Measurements from ENCODE around the gene IL1RL2. TPM values are rescaled to one million over a fixed set of nuclear protein-coding genes. Genes with fewer than 3 reads are reported as not detected.

IL1RL2 gene
- total and polyA plus RNA-seq, 2 of the 8 experiments (the other 6 are each of a cell fraction or from before 2014, with no cell fraction given): not detected

DNA sequence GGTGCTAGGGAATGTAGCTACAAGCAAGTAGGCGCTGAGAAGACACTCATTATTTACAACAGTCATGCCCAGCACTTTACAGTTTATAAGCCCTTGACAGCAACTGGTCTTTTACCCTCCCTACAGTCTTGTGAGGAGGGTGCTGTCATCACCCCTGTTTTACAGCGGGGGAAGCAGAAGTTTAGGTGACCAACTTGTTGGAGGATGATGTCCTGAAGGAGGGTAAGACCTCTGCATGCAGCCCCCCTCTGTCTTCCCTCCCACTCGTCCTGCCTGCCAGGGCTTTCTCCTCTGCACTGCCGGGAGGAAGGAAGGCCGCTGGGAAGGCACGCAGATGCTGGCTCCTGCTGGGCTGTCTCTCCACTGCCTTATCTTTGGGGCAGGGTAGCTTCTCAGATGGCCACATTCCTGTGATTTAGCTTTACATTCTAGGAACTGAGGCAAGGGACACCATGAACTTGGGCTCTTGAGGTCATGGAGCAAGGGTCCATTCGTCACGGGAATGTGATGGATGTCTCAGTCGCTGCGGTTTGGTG, 43.3 kb upstream of the IL1RL2 start:
- no peak overlapping the region for H4K91ac ChIP-seq (replicated peaks; ENCODE audit: insufficient read length, low read length)
- CTCF ChIA-PET (ENCODE audit: partially characterized antibody): interaction anchor here (1.0 to 1.2 kb wide), 2 partner anchors 22 to 51 kb away, joined by 3 read pairs; no protein-coding TSS in a partner anchor

More for the DNA sequence above, 43.3 kb upstream of the IL1RL2 start:
- no peaks in the 10 kb centered on the region for H3K36me3 ChIP-seq (ENCODE audit: control insufficient read depth in 2 of 4, insufficient read depth in 4 of 4, low read length in 3 of 4)
- no peaks in the 10 kb centered on the region for H3K79me1 ChIP-seq (ENCODE audit: low read depth, low read length)
- FAIRE-seq (no peak), DNase-seq (ENCODE audit: low read depth in 1 of 2, low spot score in 2 of 2) (no peak)
- no peak overlapping the region for H2BK15ac ChIP-seq (ENCODE audit: low read length)
- no peak overlapping the region for H2AK5ac ChIP-seq (ENCODE audit: low read depth, low read length)
- H4K5ac ChIP-seq (ENCODE audit: insufficient read length, low read depth, low read length): no peak overlapping the region
- TF ChIP-seq ZNF274 (IDR thresholded peaks at IDR 0.05; ENCODE audit: borderline replicate concordance, extremely low read depth, low read length) (no peak), NRF1 (IDR thresholded peaks at IDR 0.05; ENCODE audit: low read depth, low read length) (no peak), POLR2A (IDR thresholded peaks at IDR 0.05; ENCODE audit: control extremely low read depth in 1 of 2, low read depth in 2 of 2, low read length in 2 of 2) (no peak), RBBP5 (IDR thresholded peaks at IDR 0.05; ENCODE audit: borderline replicate concordance, low read depth, low read length) (no peak), POLR2AphosphoS5 (IDR thresholded peaks at IDR 0.05; ENCODE audit: low read depth, low read length) (no peak), CHD1 (IDR thresholded peaks at IDR 0.05; ENCODE audit: low read depth, low read length) (no peak), TAF7 (optimal IDR thresholded peaks at IDR 0.05; ENCODE audit: borderline replicate concordance, low read depth, low read length) (no peak), CREB1 (IDR thresholded peaks at IDR 0.05) (no peak)
- H2BK20ac ChIP-seq (ENCODE audit: low read length): no peak overlapping the region
- H4K20me1 ChIP-seq (replicated peaks in 1 of 2; ENCODE audit: control insufficient read depth in 1 of 2, insufficient read depth in 2 of 2, low read length in 2 of 2): no peaks in the 10 kb centered on the region
- H3K9ac ChIP-seq (replicated peaks in 1 of 4; ENCODE audit: extremely low read depth in 1 of 4, low read depth in 3 of 4, low read length in 3 of 4): no peak overlapping the region
- no peak overlapping the region for H2BK12ac ChIP-seq (ENCODE audit: low read depth, low read length)
- no peaks in the 10 kb centered on the region for H3K79me2 ChIP-seq (ENCODE audit: control insufficient read depth in 1 of 2, insufficient read depth in 2 of 2, low read length in 2 of 2)
- no peak overlapping the region for H4K8ac ChIP-seq (ENCODE audit: extremely low read depth, insufficient read depth, low read length)
- H3K9me3 ChIP-seq (ENCODE audit: insufficient read depth in 2 of 2, low read depth in 1 of 2, low read length in 1 of 2): peaks cover 3 to 12% of the 10 kb centered on the region in 2 experiments; a peak in 2 of 4 replicates
- H3K23ac ChIP-seq (ENCODE audit: insufficient read length): peak overlapping the region; percentile 73
- no peak overlapping the region for H2AFZ ChIP-seq (ENCODE audit: low read length)
- no peak overlapping the region for H2BK5ac ChIP-seq (ENCODE audit: low read depth, low read length)
- POLR2A ChIA-PET (ENCODE audit: partially characterized antibody): no interaction called here
- H3K4me3 ChIP-seq (ENCODE audit: extremely low read depth in 1 of 4, insufficient read depth in 2 of 4, low read depth in 3 of 4, low read length in 4 of 4): no peak overlapping the region
- 80% methylated on average over 10 of the region's 10 CpGs; no CpG with 5 or more reads in 1 of the 2 experiments for WGBS, 2 experiments (ENCODE audit: extremely low coverage in 1 of 2, insufficient coverage in 1 of 2, insufficient read length in 1 of 2, insufficient replicate concordance in 2 of 2, low coverage in 1 of 2, low lambda C conversion rate in 2 of 2, missing lambda C conversion rate in 1 of 2)
- no peak overlapping the region for H2BK120ac ChIP-seq (replicated peaks; ENCODE audit: low read depth, low read length)
- H3K4me1 ChIP-seq (replicated peaks in 1 of 4; ENCODE audit: control insufficient read depth in 3 of 4, insufficient read depth in 4 of 4, low read length in 3 of 4): peaks cover 0 to 8% (median under 1%) of the 10 kb centered on the region in 4 experiments; a peak in 4 of 7 replicates
- H3K14ac ChIP-seq (ENCODE audit: insufficient read length): no peak overlapping the region
- H3K4ac ChIP-seq (replicated peaks; ENCODE audit: insufficient read length, low read depth, low read length): no peak overlapping the region
- no peak overlapping the region for H3K27ac ChIP-seq (ENCODE audit: low read depth, low read length)
- H3K4me2 ChIP-seq (ENCODE audit: insufficient read depth in 1 of 2, low read depth in 2 of 2, low read length in 2 of 2): peak overlapping the region in 1 of 2 experiments; percentile 65; a peak in 1 of 4 replicates
- H3K27me3 ChIP-seq (replicated peaks in 1 of 4; ENCODE audit: control insufficient read depth in 3 of 4, extremely low read depth in 1 of 4, insufficient read depth in 3 of 4, low read length in 3 of 4): peaks cover 6 to 37% (median 25%) of the 10 kb centered on the region in 4 experiments
- H3K23me2 ChIP-seq (ENCODE audit: low read depth, low read length): peaks cover 4% of the 10 kb centered on the region
- H3K56ac ChIP-seq (replicated peaks; ENCODE audit: insufficient read length, low read depth, low read length): no peak overlapping the region
- H3K18ac ChIP-seq (ENCODE audit: extremely low read depth, low read length): no peak overlapping the region
